Activated CD8-positive, alpha-beta memory T cell treated with anti-CD3 and anti-CD28 coated beads for 36 hours (primary cell): Measurements from ENCODE around the gene MYO3B. TPM values are rescaled to one million over a fixed set of nuclear protein-coding genes. Genes with fewer than 3 reads are reported as not detected.
"Not testable (repeated sequence)": the region's sequence is repeated elsewhere in the genome, so short reads cannot be mapped to it uniquely, and the experiment has no call there.

Experiments used
- CTCF ChIA-PET: fragments of 350-600 bp; sonication (Branson Sonifier 250); formaldehyde crosslinking; loops from one replicate; lab custom pipeline; 2021; ENCODE audit warnings: antibody characterized with exemption; lab: Charles Lee
- POLR2A ChIA-PET: fragments of 350-600 bp; sonication (Branson Sonifier 250); formaldehyde crosslinking; loops from one replicate; lab custom pipeline; 2021; ENCODE audit warnings: antibody characterized with exemption; lab: Charles Lee
- total RNA-seq, 2 experiments: library from RNA; stranded (reverse); gene quantifications; one replicate each; pipeline ENCODE4 v1.2.3, GENCODE V29; 2021

The MYO3B gene
- total RNA-seq, 2 experiments from 2014 or later = 0.19 to 0.31 TPM

GRCh38 chr2:170587117-170587516 is 409.2 kb downstream of the MYO3B start:
- CTCF ChIA-PET = no interaction called here
- POLR2A ChIA-PET = no interaction called here

DNA sequence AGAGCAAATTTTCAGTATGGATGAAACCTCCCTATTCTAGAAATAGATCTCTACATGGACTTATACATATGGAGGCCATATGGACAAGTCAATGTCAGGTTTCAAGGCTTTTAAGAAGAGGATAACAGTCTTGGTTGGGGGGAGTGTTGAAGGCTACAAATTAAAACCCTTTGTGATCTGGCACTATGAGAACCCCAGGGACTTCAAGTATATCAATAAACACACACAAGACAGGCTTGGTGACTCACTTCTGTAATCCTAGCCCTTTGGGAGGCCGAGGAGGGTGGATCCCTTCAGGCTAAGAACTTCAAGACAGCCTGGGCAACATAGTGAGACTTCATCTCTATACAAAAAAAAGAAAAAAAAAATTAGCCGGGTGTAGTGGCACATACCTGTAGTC is 410.0 kb downstream of the MYO3B start:
- CTCF ChIA-PET = no interaction called here
- POLR2A ChIA-PET = no interaction called here

- ChIA-PET POLR2A (no interaction called here), CTCF (no interaction called here)
Observed at GRCh38 chr2:170588729-170589128, 410.8 kb downstream of the MYO3B start.

DNA sequence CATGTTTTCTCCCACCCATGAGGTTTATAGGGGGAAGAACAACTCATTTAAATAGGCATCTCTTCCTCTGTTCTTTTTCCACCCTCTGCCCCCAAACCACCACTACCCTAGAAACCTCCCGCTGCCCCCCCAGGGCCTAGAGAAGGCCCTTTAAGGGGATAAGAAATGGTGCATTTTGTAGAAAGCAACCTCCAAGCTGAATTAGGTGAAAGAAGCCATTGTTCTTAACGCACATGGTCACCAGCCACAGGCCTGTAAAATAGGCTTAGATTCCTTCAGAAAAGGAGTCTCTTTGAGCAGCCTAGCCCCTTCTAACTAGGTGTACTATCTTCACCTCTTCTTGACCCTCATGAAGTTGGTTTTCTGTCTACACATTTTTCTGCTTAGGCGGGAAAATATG is 418.6 kb downstream of the MYO3B start:
- CTCF ChIA-PET = interaction anchor here (0.5 kb wide), 1 partner anchor 194 kb away, joined by 4 read pairs; no protein-coding TSS in a partner anchor
- POLR2A ChIA-PET = no interaction called here

DNA sequence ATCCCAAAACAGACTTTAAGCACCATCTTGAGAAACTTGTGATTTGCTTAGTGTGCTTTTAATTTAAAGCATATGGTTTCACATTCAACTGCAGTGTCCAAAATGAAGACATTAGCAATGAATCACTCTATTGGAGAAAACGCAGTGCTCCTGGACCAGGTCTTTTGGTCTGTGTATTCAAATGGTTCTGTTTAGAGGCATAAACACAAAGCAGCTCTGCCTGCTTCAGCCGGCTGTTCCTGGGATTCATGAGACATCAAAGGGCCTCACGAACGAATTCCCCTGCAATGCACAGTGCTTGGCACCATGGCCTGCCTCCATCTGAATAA is 420.1 kb downstream of the MYO3B start:
- ChIA-PET CTCF (no interaction called here), POLR2A (no interaction called here)

DNA sequence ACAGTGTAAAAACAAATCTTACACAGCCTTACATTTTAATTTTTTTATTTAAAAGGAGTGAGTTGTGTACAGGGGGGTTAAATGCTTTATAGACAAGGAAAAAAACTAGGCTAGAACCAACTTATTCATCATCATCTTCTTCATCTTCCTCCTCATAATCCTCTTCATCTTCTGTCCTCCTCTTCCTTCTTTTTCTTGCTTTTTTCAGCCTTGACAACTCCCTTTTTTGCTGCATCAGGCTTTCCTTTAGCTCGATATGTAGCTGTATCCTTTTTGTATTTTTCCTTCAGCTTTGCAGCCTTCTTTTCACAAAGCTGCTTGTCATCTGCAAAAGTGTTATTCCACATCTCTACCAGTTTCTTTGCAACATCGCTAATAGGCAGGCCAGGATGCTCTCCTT is 423.5 kb downstream of the MYO3B start:
- POLR2A ChIA-PET = no interaction called here
- CTCF ChIA-PET = no interaction called here

- CTCF ChIA-PET = no interaction called here
Observed at GRCh38 chr2:170605862-170606261, 427.9 kb downstream of the MYO3B start.

GRCh38 chr2:170607171-170607570 is 429.2 kb downstream of the MYO3B start:
- CTCF ChIA-PET = no interaction called here
- POLR2A ChIA-PET = no interaction called here

More at GRCh38 chr2:170605862-170606261, 427.9 kb downstream of the MYO3B start:
- POLR2A ChIA-PET = no interaction called here

DNA sequence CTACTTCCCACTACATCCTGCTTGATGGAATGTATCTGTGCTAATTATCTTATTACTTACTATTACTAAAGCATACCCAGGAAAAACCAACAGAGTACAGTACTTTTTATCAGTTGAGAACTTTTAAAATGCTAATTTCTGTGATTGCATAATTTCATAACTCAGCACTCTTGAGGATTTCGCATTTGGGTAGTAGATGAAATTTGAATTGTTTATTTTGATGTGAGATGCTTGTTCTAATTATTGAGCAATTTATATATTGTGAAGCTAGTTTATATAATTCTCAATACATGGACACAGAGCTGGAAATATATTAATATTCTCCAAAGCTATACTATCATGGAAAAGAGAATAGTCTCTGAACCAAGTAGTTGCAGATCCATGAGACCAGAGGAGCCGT is 432.7 kb downstream of the MYO3B start:
- POLR2A ChIA-PET = interaction anchor here (0.6 kb wide), 1 partner anchor 187 kb away, joined by 6 read pairs; no protein-coding TSS in a partner anchor
- CTCF ChIA-PET = no interaction called here

- POLR2A ChIA-PET, CTCF ChIA-PET: not testable (repeated sequence)
Observed at GRCh38 chr2:170618948-170619347, 441.0 kb downstream of the MYO3B start.

- POLR2A ChIA-PET, CTCF ChIA-PET: not testable (repeated sequence)
Observed at GRCh38 chr2:170635094-170635493, 457.1 kb downstream of the MYO3B start.

- POLR2A ChIA-PET = no interaction called here
- CTCF ChIA-PET = no interaction called here
Observed at GRCh38 chr2:170639635-170640034, 461.7 kb downstream of the MYO3B start.

DNA sequence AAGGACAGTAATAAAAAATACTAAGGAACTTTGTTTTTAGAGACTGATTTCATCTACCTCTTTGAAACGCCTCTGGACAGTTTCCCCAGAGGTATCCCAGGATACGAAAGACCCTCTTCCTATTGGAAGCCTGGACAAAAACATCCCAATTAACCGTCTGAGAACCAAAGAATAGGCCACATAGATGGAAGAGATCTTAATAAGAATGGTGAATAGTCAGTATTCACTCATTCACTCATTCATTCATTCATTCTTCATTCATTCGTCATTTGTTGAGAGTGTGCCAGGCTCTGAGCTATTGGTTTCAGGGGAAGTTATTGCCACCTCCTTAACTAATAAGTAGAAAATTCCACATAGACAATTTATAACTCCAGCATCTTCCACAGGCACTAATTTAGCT is 464.0 kb downstream of the MYO3B start:
- POLR2A ChIA-PET = no interaction called here

DNA sequence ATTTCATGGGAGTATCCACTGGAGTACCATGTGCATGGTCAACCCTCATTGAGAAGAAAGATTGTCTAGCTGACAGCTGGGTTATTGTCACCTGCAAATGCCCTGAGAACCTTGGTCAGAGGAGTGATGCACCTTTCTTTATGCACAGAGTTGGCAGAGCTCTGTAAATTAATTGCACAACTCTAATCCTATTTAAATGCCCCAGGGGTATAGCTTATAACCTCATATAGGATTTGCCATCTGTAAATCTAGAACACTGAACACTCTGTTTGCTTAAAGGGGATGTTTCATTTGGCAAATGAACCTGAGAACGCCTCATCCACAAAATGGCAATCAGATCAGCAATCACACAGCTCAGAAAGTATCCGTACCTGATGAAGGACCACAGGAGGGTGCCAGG is 465.4 kb downstream of the MYO3B start:
- ChIA-PET POLR2A (no interaction called here), CTCF (no interaction called here)

More for the DNA sequence above, 464.0 kb downstream of the MYO3B start:
- CTCF ChIA-PET = interaction anchor here (0.8 kb wide), 1 partner anchor 233 kb away, joined by 3 read pairs; no protein-coding TSS in a partner anchor

DNA sequence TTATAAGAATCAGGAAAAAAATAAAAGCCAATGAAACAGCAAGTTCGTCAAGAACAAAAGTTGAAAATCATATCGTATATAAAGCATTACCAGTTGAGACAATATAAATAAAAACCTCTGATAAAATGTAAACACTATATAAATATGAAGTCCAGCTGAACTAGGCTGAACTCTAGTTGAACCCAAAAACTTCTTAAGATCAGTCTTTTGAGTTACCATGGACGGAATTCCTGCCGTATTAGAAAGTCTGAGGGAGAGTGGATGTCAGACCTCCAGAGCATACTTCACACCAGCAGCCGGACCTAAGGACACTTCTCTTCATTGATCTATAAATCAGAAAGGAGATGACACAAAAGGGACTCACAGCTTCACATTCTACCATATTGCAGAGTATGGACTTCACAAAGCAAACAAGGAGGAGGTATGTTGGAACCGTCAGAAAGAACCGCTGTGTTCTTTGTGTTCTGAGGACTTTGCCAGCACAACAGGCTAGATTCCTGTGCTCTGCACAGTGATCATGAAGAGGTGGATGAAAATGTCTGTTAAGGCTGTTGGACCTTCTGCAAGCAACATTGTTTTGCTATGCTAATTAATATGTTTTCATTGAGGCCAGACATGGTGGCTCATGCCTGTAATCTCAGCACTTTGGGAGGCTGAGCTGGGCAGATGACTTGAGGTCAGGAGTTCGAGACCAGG is 469.9 kb downstream of the MYO3B start:
- POLR2A ChIA-PET = no interaction called here

DNA sequence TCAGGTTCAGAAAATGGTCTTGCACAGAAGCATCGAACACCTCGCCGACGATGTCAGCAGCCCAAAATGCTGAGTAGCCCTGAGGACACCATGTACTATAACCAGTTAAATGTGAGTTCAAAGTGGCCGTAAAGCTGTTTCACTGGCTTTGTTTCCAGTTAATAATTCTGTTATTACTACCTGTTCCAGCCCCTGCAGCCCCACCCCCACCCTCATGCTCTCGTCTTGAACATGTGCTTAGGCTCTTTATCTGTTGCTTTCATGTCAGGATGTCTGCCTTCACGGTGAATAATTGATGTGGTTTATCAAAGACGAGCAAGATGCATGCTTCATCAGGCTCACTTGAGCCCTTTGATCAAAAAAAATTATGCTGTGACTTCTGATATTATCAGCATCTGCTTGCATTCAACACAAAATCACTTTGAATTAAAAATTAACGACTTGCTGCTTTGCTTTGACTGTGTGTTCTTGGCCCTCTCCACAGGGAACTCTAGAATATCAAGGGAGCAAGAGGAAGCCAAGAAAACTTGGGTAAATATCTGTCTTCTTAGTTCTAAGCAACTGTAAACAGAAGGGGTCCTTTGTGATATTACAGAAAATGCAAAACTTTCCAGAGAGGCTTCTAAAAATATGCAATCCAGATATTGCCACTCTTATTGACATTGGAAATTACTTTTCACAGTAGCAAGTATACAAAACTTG is 473.8 kb downstream of the MYO3B start:
- POLR2A ChIA-PET = no interaction called here
- CTCF ChIA-PET = no interaction called here

More for the DNA sequence above, 469.9 kb downstream of the MYO3B start:
- CTCF ChIA-PET = no interaction called here

- CTCF ChIA-PET = no interaction called here
- POLR2A ChIA-PET = no interaction called here
Observed at GRCh38 chr2:170652637-170653417, 474.9 kb downstream of the MYO3B start.

GRCh38 chr2:170656669-170657068 is 478.7 kb downstream of the MYO3B start:
- CTCF ChIA-PET = no interaction called here
- POLR2A ChIA-PET = no interaction called here

GRCh38 chr2:170660409-170660808 is 482.5 kb downstream of the MYO3B start:
- POLR2A ChIA-PET = no interaction called here
- CTCF ChIA-PET = no interaction called here

DNA sequence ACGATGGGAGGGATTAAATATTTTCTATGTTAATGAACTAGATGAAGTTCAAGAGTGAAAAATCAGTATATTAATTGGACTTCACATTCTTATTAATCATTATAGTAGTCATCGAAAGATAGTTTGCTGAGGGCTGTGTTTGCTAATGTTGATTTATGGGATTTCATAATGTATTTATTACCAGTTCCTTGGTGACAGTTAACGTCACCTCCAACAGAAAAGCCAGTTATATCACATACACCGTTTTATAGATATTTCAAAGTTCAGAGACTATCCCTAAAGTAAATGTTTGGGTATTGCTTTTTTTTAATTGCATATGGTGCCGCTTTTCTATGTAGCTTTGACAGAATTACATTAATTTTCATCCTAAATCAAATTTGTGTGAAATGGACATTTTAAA is 487.8 kb downstream of the MYO3B start:
- POLR2A ChIA-PET = no interaction called here
- CTCF ChIA-PET = no interaction called here
